T-helper 2 cell treated with Interferon-gamma antibody and Interleukin-4, amounts not matched to agents 100 ng/mL and 5 ng/mL, for 36 hours (primary cell): Measurements from ENCODE around the gene BIRC5. TPM values are rescaled to one million over a fixed set of nuclear protein-coding genes. Genes with fewer than 3 reads are reported as not detected.

Source experiments
- intact Hi-C: fragments of 100-400 bp; cut with micrococcal nuclease; formaldehyde crosslinking; loops from one replicate; pipeline ENCODE4 v1.15.1; 2023
- total RNA-seq: library from RNA; stranded (reverse); gene quantifications from 2 replicates; pipeline ENCODE4 v1.2.3, GENCODE V29; 2022

BIRC5 gene
- total RNA-seq, 1 donor from 2014 or later, result 72.3 TPM

- intact Hi-C loops, result no loop called here
Observed at GRCh38 chr17:78271419-78272170, 57.5 kb downstream of the BIRC5 start.

DNA sequence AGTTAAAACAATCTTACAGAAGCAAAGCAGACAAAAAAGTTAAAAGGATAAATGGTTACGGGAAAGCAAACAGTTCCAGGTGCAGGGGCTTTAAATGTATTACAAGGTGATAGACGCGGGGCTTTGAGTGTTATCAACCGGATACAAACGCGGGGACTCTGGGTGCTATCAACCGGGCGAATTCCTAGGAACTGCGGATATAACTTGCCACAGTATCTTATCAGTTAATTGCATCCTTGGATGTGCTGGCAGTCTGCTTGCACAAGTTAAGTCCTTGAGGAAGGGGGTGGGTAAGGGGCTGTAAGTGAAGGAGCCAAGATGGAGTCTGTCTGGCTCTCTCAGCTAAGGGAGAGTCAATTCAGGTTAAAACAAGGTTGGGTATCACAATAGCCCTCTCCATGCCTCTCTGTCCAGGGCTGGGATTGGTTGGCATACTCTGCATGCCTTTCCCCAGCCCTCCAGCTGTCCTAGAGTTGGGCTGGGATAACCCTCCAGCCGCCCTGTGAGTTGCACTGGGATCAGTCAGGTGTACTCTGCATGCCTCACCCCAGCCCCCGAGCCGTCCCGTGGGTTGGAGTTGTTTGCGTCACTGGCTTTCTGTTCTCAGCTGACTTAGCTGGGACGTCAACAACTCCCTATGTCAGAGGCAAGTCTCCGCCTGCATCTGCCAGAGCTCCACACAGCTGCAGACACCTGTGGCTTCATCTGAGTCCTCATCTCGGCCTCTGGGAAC lies 58.3 kb downstream of the BIRC5 start:
- intact Hi-C loops, result no loop called here

DNA sequence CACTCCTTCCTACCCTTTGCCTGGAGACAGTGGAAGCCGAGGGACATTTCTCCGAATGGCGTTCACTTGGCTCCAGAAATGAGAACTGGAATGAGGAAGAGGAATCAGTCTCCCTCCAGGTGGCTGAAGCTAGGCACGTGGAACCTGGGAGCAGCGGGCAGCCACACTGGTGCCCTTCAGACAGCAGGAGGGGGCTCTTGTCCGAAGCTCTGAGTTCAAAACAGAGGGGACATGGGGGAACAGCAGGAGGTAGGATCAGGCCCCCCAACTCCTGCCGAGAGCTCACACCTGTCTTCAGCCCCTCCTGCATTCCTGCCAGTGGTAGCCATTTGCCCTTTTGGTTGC lies 58.8 kb downstream of the BIRC5 start:
- intact Hi-C loops, result no loop called here

DNA sequence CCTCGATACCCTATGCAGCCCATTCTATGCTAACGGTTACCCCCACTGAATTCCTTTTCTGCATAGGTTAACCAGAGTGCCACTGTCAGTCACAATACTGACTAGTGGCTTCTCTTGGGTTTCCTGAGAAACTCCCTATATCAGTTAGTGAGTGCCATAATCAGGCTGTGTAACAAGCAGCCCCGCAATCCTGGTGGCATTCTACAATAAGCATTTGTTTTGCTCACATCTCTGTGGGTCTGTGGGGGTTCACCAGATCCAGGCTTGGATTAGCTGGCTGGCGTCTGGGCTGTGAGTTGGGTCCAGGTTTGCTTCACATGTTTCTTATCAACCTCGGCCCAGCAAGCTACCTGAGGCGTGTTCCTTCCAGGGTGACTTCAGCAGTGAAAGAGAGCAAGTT lies 59.8 kb downstream of the BIRC5 start:
- intact Hi-C loops, result no loop called here

Other genes with a start within 250 kb of the BIRC5 start
- gene TMC6, start 85.5 kb upstream of the BIRC5 start, total RNA-seq, result 498 and 523 TPM in 2 replicates
- gene TMC8, start 83.5 kb upstream of the BIRC5 start, total RNA-seq, result 365 and 371 TPM in 2 replicates
- gene C17orf99, start 67.9 kb upstream of the BIRC5 start, total RNA-seq, result not detected in 2 replicates
- 56.3 and 59.4 TPM in 2 replicates for gene SYNGR2, start 45.7 kb upstream of the BIRC5 start, total RNA-seq
- gene TK1, start 27.2 kb upstream of the BIRC5 start, total RNA-seq, result 76.1 and 78.0 TPM in 2 replicates
- 16.3 and 17.5 TPM in 2 replicates for gene AFMID, start 26.9 kb upstream of the BIRC5 start, total RNA-seq
- not detected in 2 replicates for gene TMEM235, start 17.4 kb downstream of the BIRC5 start, total RNA-seq
- 23.5 and 23.9 TPM in 2 replicates for gene SOCS3, start 145.8 kb downstream of the BIRC5 start, total RNA-seq
- 58.0 and 61.2 TPM in 2 replicates for gene PGS1, start 164.4 kb downstream of the BIRC5 start, total RNA-seq